ENCODE results near the gene ARHGAP22.

Gene ARHGAP22

GRCh38 chr10:48595539-48595932, 9.3 kb downstream of the ARHGAP22 start:
- no peaks in the 10 kb centered on the region for H3K9me3 Mint-ChIP-seq
- H3K4me3 Mint-ChIP-seq = no peak overlapping the region
- no peak for DNase-seq (ENCODE audit: low spot score in 2 of 2)
- peaks cover 1% of the 10 kb centered on the region for H3K27me3 Mint-ChIP-seq
- ATAC-seq (ENCODE audit: low read depth) = no peak
- H3K36me3 Mint-ChIP-seq = no peaks in the 10 kb centered on the region
- H3K27ac Mint-ChIP-seq = no peak overlapping the region
- H3K4me1 Mint-ChIP-seq = peaks cover 7% of the 10 kb centered on the region

DNA sequence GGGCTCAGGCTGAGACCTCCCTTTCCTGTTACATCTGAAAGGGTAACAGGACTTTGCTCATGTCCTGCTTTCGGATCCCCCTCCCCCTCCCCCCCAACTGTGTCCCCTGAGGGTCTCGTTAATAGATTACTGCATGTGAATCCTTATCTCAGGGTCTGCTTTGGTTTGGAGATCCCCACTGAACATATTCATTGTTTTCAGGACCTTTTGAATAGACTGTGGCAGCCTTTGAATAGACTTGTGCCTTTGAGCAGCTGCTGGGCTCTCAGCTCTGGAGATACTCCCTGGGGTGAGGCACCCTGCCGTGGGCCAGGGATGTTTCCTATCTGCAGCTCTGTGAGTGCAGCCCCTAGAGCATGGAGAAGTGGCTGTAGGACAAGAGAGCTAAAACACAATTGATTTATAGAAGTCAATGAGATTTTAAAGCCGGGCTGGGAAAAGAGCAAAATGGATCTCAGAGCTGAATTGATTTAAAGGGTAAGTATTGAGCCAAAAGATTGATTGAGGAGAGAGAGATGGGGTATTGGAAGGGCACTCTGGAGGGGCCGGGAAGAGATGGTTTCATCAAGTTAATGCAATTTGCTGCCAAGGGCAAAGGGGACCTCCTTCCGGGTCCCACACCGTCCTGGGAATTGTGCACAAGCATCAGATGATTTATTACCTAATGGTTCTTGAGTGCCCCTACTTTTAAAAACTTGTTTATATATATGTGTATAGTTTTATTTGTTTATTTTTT, 9.9 kb downstream of the ARHGAP22 start:
- H3K27me3 Mint-ChIP-seq = peaks cover 1% of the 10 kb centered on the region
- DNase-seq (ENCODE audit: low spot score in 2 of 2) (no peak), ATAC-seq (ENCODE audit: low read depth) (no peak)
- no peak overlapping the region for H3K27ac Mint-ChIP-seq
- H3K4me1 Mint-ChIP-seq = peaks cover 9% of the 10 kb centered on the region
- H3K4me3 Mint-ChIP-seq = no peak overlapping the region
- no peaks in the 10 kb centered on the region for H3K9me3 Mint-ChIP-seq
- no peaks in the 10 kb centered on the region for H3K36me3 Mint-ChIP-seq

GRCh38 chr10:48594371-48594770, 10.5 kb downstream of the ARHGAP22 start:
- ATAC-seq (ENCODE audit: low read depth) = no peak
- Mint-ChIP-seq H3K9me3 (no peaks in the 10 kb centered on the region), H3K4me3 (no peak overlapping the region), H3K4me1 (peaks cover 9% of the 10 kb centered on the region), H3K27me3 (peaks cover 1% of the 10 kb centered on the region), H3K27ac (no peak overlapping the region), H3K36me3 (no peaks in the 10 kb centered on the region)
- no peak for DNase-seq (ENCODE audit: low spot score in 2 of 2)

DNA sequence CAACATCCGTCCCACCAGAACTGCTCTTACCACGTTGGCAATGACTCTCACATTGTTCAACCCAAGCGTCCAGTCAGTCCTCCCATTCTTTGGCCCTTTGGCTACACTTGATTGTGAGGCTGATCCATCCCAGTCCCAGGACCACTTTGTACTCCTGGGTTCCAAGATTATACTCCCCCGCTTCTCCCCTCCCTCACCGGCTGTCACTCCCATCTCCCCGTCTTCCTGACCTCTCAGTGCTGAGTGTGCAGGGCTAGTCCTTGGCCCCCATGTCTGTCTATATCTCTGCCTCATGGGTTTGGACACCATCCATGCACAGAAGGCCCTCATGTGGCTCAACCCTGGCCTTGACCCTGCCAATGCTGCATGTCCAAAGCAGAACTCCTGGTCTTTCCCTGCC, 12.5 kb downstream of the ARHGAP22 start:
- DNase-seq (ENCODE audit: low spot score in 2 of 2) (no peak), ATAC-seq (ENCODE audit: low read depth) (no peak)
- H3K4me1 Mint-ChIP-seq = peaks cover 7% of the 10 kb centered on the region
- H3K9me3 Mint-ChIP-seq = no peaks in the 10 kb centered on the region
- H3K27me3 Mint-ChIP-seq = peaks cover 1% of the 10 kb centered on the region
- no peak overlapping the region for H3K4me3 Mint-ChIP-seq
- H3K27ac Mint-ChIP-seq = no peak overlapping the region
- no peaks in the 10 kb centered on the region for H3K36me3 Mint-ChIP-seq

DNA sequence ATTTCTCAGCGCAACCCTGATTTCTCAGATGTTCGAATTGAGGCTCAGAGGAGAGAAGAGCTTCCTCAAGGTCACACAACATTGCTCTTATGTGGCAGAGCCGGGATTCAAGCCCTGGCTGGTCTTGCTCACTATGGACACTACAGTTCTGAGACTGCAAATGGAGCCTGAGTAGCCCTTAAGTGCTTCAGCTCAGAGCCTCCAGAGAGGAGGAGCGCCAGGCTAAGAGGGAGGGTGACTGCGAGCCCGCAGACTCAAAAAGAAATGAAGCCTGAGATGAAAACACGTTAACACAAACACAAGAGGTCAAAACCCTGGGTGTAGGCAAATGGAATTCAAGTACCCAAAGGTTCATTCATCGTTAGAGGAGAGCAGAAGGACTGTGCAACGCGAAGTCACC, 13.9 kb downstream of the ARHGAP22 start:
- no peak for DNase-seq (ENCODE audit: low spot score in 2 of 2)
- H3K4me3 Mint-ChIP-seq = no peak overlapping the region
- no peaks in the 10 kb centered on the region for H3K36me3 Mint-ChIP-seq
- no peak for ATAC-seq (ENCODE audit: low read depth)
- H3K27ac Mint-ChIP-seq = no peak overlapping the region
- H3K27me3 Mint-ChIP-seq = no peaks in the 10 kb centered on the region
- peaks cover 4% of the 10 kb centered on the region for H3K4me1 Mint-ChIP-seq
- no peaks in the 10 kb centered on the region for H3K9me3 Mint-ChIP-seq

GRCh38 chr10:48589266-48589665, 15.6 kb downstream of the ARHGAP22 start:
- ATAC-seq (ENCODE audit: low read depth) = no peak
- H3K27ac Mint-ChIP-seq = peak overlapping the region; percentile 33
- H3K4me3 Mint-ChIP-seq = no peak overlapping the region
- DNase-seq (ENCODE audit: low spot score in 2 of 2) = no peak
- H3K27me3 Mint-ChIP-seq = no peaks in the 10 kb centered on the region
- peaks cover 4% of the 10 kb centered on the region for H3K36me3 Mint-ChIP-seq
- peaks cover 11% of the 10 kb centered on the region for H3K4me1 Mint-ChIP-seq
- peaks cover 3% of the 10 kb centered on the region for H3K9me3 Mint-ChIP-seq

DNA sequence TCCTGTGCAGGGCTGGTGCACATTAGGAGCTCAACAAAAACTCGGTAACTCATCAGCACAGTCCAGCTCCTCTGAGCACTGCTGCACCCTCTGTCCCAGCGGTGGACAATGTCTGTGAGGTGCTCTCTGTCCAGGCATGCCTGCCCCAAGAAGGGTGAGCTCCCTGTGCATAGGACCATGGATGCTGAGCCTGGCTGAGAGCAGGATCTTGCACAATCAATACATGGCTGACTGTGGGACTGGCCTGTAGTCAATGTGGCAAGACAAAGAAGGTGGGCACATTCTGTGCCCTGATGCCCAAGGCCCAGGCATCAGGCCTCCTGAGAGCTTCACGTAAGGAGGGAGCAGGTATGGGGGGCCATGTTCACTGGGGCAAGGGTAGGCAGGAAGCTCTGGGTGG, 17.1 kb downstream of the ARHGAP22 start:
- H3K4me1 Mint-ChIP-seq = peaks cover 16% of the 10 kb centered on the region
- DNase-seq (ENCODE audit: low spot score in 2 of 2) (no peak), ATAC-seq (ENCODE audit: low read depth) (no peak)
- no peak overlapping the region for H3K4me3 Mint-ChIP-seq
- peaks cover 4% of the 10 kb centered on the region for H3K36me3 Mint-ChIP-seq
- H3K9me3 Mint-ChIP-seq = peaks cover 3% of the 10 kb centered on the region
- no peak overlapping the region for H3K27ac Mint-ChIP-seq
- no peaks in the 10 kb centered on the region for H3K27me3 Mint-ChIP-seq

DNA sequence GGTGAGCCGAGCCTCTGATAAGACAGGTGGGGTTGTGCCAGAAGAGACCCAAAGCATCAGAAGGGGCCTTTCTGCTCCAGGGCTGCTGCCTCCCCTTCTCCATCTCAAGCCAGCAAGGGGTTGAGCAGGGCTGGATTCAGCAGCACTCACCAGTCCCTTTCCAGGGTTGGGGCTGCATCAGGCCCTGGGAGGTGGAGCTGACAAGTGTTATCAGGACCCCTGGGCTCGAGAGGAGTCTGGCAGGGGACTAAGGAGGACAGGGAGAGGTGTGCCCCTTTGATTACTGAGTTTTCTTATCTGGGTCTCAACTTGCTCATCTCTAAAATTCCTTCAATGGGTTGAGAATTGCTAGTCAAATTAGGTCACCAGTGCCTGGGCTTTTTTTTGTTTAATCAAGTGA, 17.8 kb downstream of the ARHGAP22 start:
- Mint-ChIP-seq H3K27me3 (no peaks in the 10 kb centered on the region), H3K4me1 (peaks cover 18% of the 10 kb centered on the region), H3K36me3 (peaks cover 4% of the 10 kb centered on the region), H3K27ac (no peak overlapping the region), H3K9me3 (peaks cover 3% of the 10 kb centered on the region), H3K4me3 (no peak overlapping the region)
- ATAC-seq (ENCODE audit: low read depth) (no peak), DNase-seq (ENCODE audit: low spot score in 2 of 2) (no peak)

DNA sequence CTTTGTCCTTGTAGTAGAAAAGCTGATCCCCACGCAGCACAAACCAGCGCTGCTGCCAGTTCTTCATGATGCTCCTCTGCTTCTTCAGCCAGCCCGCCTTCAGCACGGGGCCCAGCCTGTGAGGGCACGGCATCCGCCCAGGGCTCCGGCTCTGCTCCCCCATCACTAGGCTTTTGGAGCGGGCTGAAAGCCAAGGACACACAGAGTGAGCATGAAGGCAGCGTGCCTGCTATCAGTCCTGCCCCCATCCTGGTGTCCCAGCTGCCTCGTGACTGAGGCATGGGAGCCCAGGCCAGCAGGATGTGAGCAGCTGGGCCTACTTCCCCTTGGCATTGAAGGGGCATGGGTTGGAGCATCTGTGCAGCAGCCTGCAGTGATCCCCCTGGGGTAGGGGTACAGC, 21.9 kb downstream of the ARHGAP22 start:
- DNase-seq (ENCODE audit: low spot score in 2 of 2) = no peak
- Mint-ChIP-seq H3K36me3 (peaks cover 4% of the 10 kb centered on the region), H3K9me3 (peaks cover 3% of the 10 kb centered on the region), H3K4me1 (peaks cover 27% of the 10 kb centered on the region), H3K27me3 (no peaks in the 10 kb centered on the region), H3K4me3 (no peak overlapping the region), H3K27ac (no peak overlapping the region)
- ATAC-seq (ENCODE audit: low read depth) = no peak

GRCh38 chr10:48580236-48580635, 24.6 kb downstream of the ARHGAP22 start:
- Mint-ChIP-seq H3K36me3 (peaks cover under 1% of the 10 kb centered on the region), H3K4me3 (no peak overlapping the region), H3K27me3 (no peaks in the 10 kb centered on the region), H3K9me3 (peaks cover 1% of the 10 kb centered on the region), H3K27ac (no peak overlapping the region), H3K4me1 (peaks cover 37% of the 10 kb centered on the region)
- DNase-seq (ENCODE audit: low spot score in 2 of 2) (no peak), ATAC-seq (ENCODE audit: low read depth) (no peak)

GRCh38 chr10:48579251-48579960, 25.5 kb downstream of the ARHGAP22 start:
- peaks cover 43% of the 10 kb centered on the region for H3K4me1 Mint-ChIP-seq
- H3K27ac Mint-ChIP-seq = peak overlapping the region; percentile 78
- no peaks in the 10 kb centered on the region for H3K27me3 Mint-ChIP-seq
- ATAC-seq (ENCODE audit: low read depth) (no peak), DNase-seq (ENCODE audit: low spot score in 2 of 2) (no peak)
- no peaks in the 10 kb centered on the region for H3K36me3 Mint-ChIP-seq
- H3K4me3 Mint-ChIP-seq = no peak overlapping the region
- H3K9me3 Mint-ChIP-seq = no peaks in the 10 kb centered on the region

DNA sequence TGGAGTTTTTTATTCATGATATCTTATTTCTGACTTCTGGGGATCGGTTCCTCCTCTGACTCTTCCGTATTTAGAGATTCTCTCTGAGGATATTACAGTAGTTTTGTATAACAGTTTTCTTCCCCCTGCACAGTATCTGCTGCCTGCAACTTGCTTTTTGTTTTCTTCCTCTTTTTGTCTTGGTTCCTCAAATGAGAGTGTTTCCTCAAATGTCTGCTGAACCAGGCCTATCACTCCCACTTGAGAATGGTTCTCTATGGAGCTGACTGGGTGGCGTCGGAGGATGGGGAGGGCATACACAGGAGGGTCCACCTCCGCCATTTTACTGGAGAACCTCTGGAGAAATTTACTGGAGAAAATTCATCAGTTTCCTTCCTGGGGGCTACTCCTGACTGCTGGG, 27.7 kb downstream of the ARHGAP22 start:
- Mint-ChIP-seq H3K4me3 (peak overlapping the region; percentile 64), H3K9me3 (no peaks in the 10 kb centered on the region), H3K27ac (peak overlapping the region; percentile 83), H3K36me3 (no peaks in the 10 kb centered on the region), H3K4me1 (peaks cover 50% of the 10 kb centered on the region), H3K27me3 (no peaks in the 10 kb centered on the region)
- DNase-seq (ENCODE audit: low spot score in 2 of 2) (peak; percentile 26 to 54), ATAC-seq (ENCODE audit: low read depth) (peak; percentile 78)

DNA sequence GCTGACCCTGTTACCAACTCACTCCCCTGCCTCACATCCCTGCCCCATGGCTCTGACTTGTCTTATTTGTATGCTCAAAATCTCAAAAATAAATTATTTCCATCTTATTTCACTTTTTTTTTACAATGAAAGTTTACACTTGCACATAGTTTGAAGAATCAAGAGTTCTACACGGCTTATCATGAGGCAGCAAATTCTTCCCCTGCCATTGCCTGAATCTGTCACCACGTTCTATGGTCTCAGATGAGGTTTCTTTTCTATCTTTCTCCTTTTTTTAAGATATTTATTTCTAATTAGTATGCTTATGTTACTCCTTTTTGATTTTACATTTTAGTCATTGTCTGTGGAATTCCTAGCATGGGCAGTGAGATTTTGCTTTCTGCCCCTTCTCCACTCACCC, 28.4 kb downstream of the ARHGAP22 start:
- no peak for ATAC-seq (ENCODE audit: low read depth)
- H3K4me1 Mint-ChIP-seq = peaks cover 52% of the 10 kb centered on the region
- no peaks in the 10 kb centered on the region for H3K27me3 Mint-ChIP-seq
- peak overlapping the region; percentile 83 for H3K27ac Mint-ChIP-seq
- H3K9me3 Mint-ChIP-seq = no peaks in the 10 kb centered on the region
- H3K36me3 Mint-ChIP-seq = no peaks in the 10 kb centered on the region
- H3K4me3 Mint-ChIP-seq = no peak overlapping the region
- no peak for DNase-seq (ENCODE audit: low spot score in 2 of 2)

GRCh38 chr10:48575901-48576300, 29.0 kb downstream of the ARHGAP22 start:
- H3K9me3 Mint-ChIP-seq = no peaks in the 10 kb centered on the region
- no peak for DNase-seq (ENCODE audit: low spot score in 2 of 2)
- peak overlapping the region; percentile 83 for H3K27ac Mint-ChIP-seq
- no peaks in the 10 kb centered on the region for H3K27me3 Mint-ChIP-seq
- peaks cover 55% of the 10 kb centered on the region for H3K4me1 Mint-ChIP-seq
- H3K36me3 Mint-ChIP-seq = no peaks in the 10 kb centered on the region
- H3K4me3 Mint-ChIP-seq = no peak overlapping the region
- ATAC-seq (ENCODE audit: low read depth) = no peak

Measured in memory B cell (primary cell).